C4-2B (cell line): Measurements from ENCODE around the gene MBD6.
"Not testable (repeated sequence)": the region's sequence is repeated elsewhere in the genome, so short reads cannot be mapped to it uniquely, and the experiment has no call there.

Source experiments
- H3K27ac ChIP-seq: fragments of 450-650 bp; 2 replicates; pipeline ENCODE4 v1.5.1; 2017
- CTCF ChIP-seq: fragments of 450-650 bp; conservative IDR thresholded peaks from 2 replicates; pipeline ENCODE4 v1.5.1; 2017; ENCODE audit warnings: mild to moderate bottlenecking
- ZFX ChIP-seq: fragments of 450-650 bp; IDR thresholded peaks from 2 replicates; pipeline ENCODE4 v1.6.1; 2017

The MBD6 gene

GRCh38 chr12:57552306-57552651, 29.7 kb downstream of the MBD6 start:
- H3K27ac ChIP-seq: no peak overlapping the region
- TF ChIP-seq ZFX: no peak
- no peak for TF ChIP-seq CTCF

GRCh38 chr12:57552835-57553313, 30.2 kb downstream of the MBD6 start:
- H3K27ac ChIP-seq: no peak overlapping the region
- TF ChIP-seq ZFX (no peak), CTCF (no peak)

- no peak overlapping the region for H3K27ac ChIP-seq
- no peak for TF ChIP-seq ZFX
- TF ChIP-seq CTCF: no peak
Observed at GRCh38 chr12:57553343-57554202, 30.9 kb downstream of the MBD6 start.

DNA sequence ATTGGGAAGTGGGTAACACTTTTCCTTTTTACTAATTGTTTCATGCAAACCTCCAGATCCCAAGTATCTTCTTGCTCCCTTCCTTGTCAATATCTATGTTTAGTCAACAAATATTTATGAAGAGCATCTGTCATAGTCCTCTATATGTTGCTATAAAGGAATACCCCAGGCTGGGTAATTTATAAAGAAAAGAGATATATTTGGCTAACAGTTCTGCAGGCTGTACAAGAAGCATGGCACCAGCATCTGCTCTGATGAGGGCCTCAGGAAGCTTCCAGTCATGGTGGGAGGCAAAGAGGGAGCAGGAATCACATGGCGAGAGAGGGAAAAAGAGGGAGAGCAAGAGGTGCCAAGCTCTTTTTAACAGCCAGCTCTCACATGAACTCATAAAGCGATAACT, 31.8 kb downstream of the MBD6 start:
- no peak overlapping the region for H3K27ac ChIP-seq
- TF ChIP-seq CTCF (no peak), ZFX (no peak)

DNA sequence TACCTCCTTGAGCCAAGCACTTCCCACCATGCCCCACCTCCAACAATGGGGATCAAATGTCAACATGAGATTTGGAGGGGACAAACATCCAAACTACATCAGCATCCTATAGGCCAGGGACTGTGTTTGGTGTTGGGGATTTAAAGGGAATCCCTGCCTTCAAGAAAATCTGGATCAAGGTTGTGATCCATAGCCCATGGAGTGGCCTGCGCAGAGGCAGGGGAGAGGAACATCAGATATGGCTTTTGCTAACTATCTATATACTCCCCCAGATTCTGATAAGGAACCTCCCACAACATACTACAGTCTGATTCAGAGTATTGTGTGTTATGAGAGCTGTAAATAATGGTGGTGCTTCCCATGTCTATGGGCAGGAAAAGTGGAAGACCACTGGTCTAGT, 32.3 kb downstream of the MBD6 start:
- TF ChIP-seq ZFX (no peak), CTCF (no peak)
- no peak overlapping the region for H3K27ac ChIP-seq

GRCh38 chr12:57558864-57559263, 36.2 kb downstream of the MBD6 start:
- H3K27ac ChIP-seq: no peak overlapping the region
- no peak for TF ChIP-seq ZFX

DNA sequence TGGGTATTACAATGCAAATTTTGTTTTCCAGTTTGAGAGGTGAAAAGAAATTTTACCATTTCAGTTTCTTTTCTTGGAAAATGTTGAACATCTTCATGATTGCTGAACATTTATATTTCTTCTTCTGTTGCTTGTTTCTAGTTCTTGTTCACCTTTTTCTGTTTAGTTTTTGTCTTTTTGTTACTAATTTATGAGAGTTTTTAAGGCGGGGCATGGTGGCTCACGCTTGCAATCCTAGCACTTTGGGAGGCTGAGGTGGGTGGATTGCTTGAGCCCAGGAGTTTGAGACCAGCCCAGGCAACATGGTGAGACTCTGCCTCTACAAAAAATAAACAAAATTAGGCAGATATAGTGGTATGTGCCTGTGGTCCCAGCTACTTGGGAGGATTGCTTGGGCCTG, 37.9 kb downstream of the MBD6 start:
- no peak for TF ChIP-seq CTCF
- TF ChIP-seq ZFX: no peak
- H3K27ac ChIP-seq: no peak overlapping the region

DNA sequence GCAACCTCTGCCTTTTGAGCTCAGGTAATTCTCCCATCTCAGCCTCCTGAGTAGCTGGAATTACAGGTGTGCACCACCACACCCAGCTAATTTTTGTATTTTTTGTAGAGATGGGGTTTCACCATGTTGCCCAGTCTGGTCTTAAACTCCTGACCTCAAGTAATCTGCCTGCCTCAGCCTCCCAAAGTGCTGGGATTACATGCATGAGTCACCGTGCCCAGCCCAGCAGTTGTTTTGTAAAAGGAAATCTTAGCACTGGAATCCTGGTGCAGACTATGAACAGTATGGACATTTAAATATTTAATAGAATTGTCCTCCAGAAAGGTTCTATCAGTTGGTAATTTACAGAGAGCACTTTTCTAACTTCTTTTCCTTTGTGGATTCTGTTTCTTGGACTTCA, 38.5 kb downstream of the MBD6 start:
- H3K27ac ChIP-seq: not testable (repeated sequence)
